GM12891 (cell line): ENCODE results near the gene SEPSECS.

Source experiments
- POLR2A ChIP-seq: IDR thresholded peaks from 2 replicates; pipeline ENCODE4 v1.6.1; 2011; ENCODE audit warnings: low read depth, low read length, control low read depth
- POLR2AphosphoS5 ChIP-seq: IDR thresholded peaks from 2 replicates; pipeline ENCODE4 v1.6.1; 2011; ENCODE audit warnings: low read depth, low read length, control low read depth
- SPI1 ChIP-seq: IDR thresholded peaks from 2 replicates; pipeline ENCODE4 v1.6.1; 2011; ENCODE audit warnings: low read depth, low read length, control low read depth
- TAF1 ChIP-seq: IDR thresholded peaks from 2 replicates; pipeline ENCODE4 v1.6.1; 2011; ENCODE audit warnings: low read depth, low read length, control low read depth

GRCh38 chr4:25100021-25100555 lies 60.2 kb downstream of the SEPSECS start:
- TF ChIP-seq POLR2A: no peak
- no peak for TF ChIP-seq POLR2AphosphoS5
- TF ChIP-seq SPI1: no peak
- no peak for TF ChIP-seq TAF1
